Uterus (tissue), 4 donors: ENCODE measurements around the gene KMT2E. TPM values are rescaled to one million over a fixed set of nuclear protein-coding genes. Genes with fewer than 3 reads are reported as not detected.

Experiments used
- DNase-seq, 2 donors: peaks; one replicate each; pipeline ENCODE4 v3.0.0-alpha.2; 2019 to 2020
- H3K27ac ChIP-seq, 2 donors: fragments of 200-600 bp; sonication (generic); 1 replicate in 1 of 2; 2 replicates in 1 of 2; pipeline ENCODE4 v1.5.1; 2016 to 2018
- H3K27me3 ChIP-seq, 2 donors: fragments of 200-600 bp; sonication (generic); one replicate each; pipeline ENCODE4 v1.5.1; 2018 to 2019; ENCODE audit warnings: control low read depth in 1 of 2
- H3K36me3 ChIP-seq, 2 donors: fragments of 200-600 bp; sonication (generic); one replicate each; pipeline ENCODE4 v1.5.1; 2019; ENCODE audit warnings: control low read depth in 1 of 2
- H3K4me1 ChIP-seq, 2 donors: fragments of 200-600 bp; sonication (generic); one replicate each; pipeline ENCODE4 v1.5.1; 2018 to 2019; ENCODE audit warnings: control low read depth in 1 of 2
- H3K4me3 ChIP-seq, 2 donors: fragments of 200-600 bp; sonication (generic); 1 replicate in 1 of 2; 2 replicates in 1 of 2; pipeline ENCODE4 v1.5.1; 2018 to 2019; ENCODE audit warnings: mild to moderate bottlenecking in 1 of 2
- H3K9me3 ChIP-seq, 2 donors: fragments of 200-600 bp; sonication (generic); one replicate each; pipeline ENCODE4 v1.5.1; 2019; ENCODE audit warnings: control low read depth in 1 of 2
- POLR2A ChIP-seq, 2 donors: fragments of 450-650 bp; IDR thresholded peaks; one replicate each; pipeline ENCODE4 v1.6.1; 2016; ENCODE audit warnings: antibody characterized with exemption in 2 of 2, mild to moderate bottlenecking in 1 of 2, moderate library complexity in 1 of 2
- intact Hi-C: fragments of 100-400 bp; cut with DNase I; formaldehyde crosslinking; loops from one replicate; pipeline ENCODE4 v1.15.1; 2023; ENCODE audit warnings: low total_unique reads
- total RNA-seq, 4 donors: library from RNA; depleted of rRNA in 3 of 4; stranded (reverse); fragments of >200 nt in 3 of 4; gene quantifications; one replicate each; pipeline versions ENCODE4 v1.1.0 to v1.2.4, GENCODE V29; 2014 to 2023
- TF ChIP-seq, protein P1 (sequence below), 4 experiments: fragments of 200-600 bp in 2 of 4; fragments of 450-650 bp in 2 of 4; sonication (generic) in 2 of 4; IDR thresholded peaks; one replicate each; pipeline ENCODE4 v1.5.1; 2016 to 2019; ENCODE audit warnings: antibody characterized with exemption in 4 of 4, mild to moderate bottlenecking in 2 of 4, moderate library complexity in 1 of 4
- donor health status: DM: yes; HTN: yes; CAD: no.

Gene KMT2E
- total RNA-seq, 4 donors from 2014 or later = 61.5 to 208 (median 148) TPM

DNA sequence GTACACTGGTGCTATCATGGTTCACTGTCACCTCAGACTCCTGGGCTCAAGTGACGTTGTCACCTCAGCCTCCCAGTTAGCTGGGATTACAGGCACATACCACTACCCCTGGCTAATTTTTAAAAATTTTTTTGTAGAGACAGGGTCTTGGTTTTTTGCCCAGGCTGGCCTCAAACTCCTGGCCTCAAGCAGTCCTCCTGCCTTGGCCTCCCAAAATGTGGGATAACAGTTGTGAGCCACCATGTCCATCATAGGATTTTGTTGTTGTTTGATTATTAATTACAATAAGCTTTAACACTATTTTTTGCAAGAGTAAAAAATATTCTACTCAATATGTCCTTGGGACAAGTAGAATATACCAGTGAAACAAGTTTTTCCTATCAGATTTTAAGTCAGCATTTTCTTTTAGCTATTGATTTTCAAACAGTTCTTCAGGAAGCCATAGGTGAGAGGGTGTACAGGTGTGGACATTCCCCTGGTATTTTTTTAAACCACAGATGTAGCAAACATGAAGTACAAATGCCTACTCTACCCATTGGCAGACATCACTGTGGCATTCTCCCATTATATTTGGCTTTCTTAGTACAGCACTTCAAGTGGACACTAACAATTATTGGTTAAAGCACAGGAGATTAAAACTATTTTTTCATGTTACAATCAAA is 18.7 kb downstream of the KMT2E start:
- TF ChIP-seq, protein P1, sequence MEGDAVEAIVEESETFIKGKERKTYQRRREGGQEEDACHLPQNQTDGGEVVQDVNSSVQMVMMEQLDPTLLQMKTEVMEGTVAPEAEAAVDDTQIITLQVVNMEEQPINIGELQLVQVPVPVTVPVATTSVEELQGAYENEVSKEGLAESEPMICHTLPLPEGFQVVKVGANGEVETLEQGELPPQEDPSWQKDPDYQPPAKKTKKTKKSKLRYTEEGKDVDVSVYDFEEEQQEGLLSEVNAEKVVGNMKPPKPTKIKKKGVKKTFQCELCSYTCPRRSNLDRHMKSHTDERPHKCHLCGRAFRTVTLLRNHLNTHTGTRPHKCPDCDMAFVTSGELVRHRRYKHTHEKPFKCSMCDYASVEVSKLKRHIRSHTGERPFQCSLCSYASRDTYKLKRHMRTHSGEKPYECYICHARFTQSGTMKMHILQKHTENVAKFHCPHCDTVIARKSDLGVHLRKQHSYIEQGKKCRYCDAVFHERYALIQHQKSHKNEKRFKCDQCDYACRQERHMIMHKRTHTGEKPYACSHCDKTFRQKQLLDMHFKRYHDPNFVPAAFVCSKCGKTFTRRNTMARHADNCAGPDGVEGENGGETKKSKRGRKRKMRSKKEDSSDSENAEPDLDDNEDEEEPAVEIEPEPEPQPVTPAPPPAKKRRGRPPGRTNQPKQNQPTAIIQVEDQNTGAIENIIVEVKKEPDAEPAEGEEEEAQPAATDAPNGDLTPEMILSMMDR (IDR thresholded peaks at IDR 0.05) = no peak
- no peak for TF ChIP-seq POLR2A (IDR thresholded peaks at IDR 0.05)
- Histone ChIP-seq H3K36me3 (no peaks in the 10 kb centered on the region), H3K4me3 (no peak overlapping the region), H3K9me3 (no peaks in the 10 kb centered on the region), H3K4me1 (peaks cover 0 to 4% of the 10 kb centered on the region in 2 donors), H3K27me3 (no peaks in the 10 kb centered on the region), H3K27ac (no peak overlapping the region)
- no peak for DNase-seq
- intact Hi-C loops = no loop called here

DNA sequence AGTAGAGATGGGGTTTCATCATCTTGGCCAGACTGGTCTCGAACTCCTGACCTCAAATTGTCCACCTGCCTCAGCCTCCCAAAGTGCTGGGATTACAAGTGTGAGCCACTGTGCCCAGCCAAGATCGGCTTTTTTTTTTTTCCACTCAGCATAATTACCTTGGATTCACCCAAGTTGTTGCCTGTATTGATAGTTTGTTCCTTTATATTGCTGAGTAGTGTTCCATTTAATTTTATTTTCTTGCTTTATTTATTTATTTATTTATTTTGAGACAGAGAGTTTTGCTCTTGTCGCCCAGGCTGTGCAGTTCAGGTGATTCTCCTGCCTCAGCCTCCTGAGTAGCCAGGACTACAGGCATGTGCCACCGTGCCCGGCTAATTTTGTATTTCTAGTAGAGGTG is 21.3 kb downstream of the KMT2E start:
- no peaks in the 10 kb centered on the region for H3K4me1 ChIP-seq
- no peak for DNase-seq
- no peak overlapping the region for H3K4me3 ChIP-seq
- intact Hi-C loops = no loop called here
- no peaks in the 10 kb centered on the region for H3K9me3 ChIP-seq
- TF ChIP-seq, protein P1 (IDR thresholded peaks at IDR 0.05) = no peak
- no peak for TF ChIP-seq POLR2A (IDR thresholded peaks at IDR 0.05)
- no peaks in the 10 kb centered on the region for H3K36me3 ChIP-seq
- H3K27me3 ChIP-seq = no peaks in the 10 kb centered on the region
- H3K27ac ChIP-seq = no peak overlapping the region

DNA sequence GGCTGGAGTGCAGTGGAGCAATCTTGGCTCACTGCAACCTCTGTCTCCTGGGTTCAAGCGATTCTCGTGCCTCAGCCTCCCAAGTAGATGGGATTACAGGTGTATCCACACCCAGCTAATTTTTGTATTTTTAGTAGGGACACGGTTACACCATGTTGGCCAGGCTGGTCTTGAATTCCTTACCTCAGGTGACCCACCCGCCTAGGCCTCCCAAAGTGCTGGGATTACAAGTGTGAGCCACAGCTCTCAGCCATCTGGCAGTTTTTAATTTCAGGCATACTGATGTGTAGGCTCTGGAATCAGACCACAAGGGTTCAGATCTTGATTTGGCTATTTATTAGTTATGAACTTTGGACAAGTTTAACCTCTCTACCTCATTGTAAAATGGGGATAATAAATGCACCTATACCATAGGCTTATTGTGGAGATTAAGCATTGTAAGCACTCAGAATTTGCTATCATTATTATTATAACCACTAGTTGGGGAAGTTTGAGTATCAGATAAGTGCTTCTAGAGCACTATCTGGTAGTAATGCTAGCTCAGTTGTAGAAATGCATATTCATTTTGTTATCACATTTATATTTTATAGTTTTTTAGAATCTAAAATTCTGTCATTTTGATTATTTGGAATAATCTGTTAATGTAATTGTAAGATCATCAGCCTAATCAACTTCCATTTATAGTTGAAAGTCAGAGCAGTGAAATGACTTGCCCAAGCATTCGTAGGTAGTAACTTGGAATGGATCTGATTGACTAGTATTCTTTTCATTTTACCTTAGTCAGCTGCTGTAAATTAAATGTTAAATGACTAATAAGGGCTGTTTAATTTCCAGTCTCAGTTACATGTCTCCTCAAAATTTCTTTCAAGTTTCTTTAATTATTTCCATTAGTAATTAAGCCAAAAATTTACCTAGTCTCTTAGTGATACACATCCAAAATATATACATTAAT is 22.5 kb downstream of the KMT2E start:
- Histone ChIP-seq H3K27ac (no peak overlapping the region), H3K36me3 (no peaks in the 10 kb centered on the region), H3K9me3 (no peaks in the 10 kb centered on the region), H3K4me3 (no peak overlapping the region), H3K27me3 (no peaks in the 10 kb centered on the region), H3K4me1 (no peaks in the 10 kb centered on the region)
- no peak for DNase-seq
- TF ChIP-seq POLR2A (IDR thresholded peaks at IDR 0.05) = no peak
- TF ChIP-seq, protein P1 (IDR thresholded peaks at IDR 0.05) = no peak
- intact Hi-C loops = no loop called here

DNA sequence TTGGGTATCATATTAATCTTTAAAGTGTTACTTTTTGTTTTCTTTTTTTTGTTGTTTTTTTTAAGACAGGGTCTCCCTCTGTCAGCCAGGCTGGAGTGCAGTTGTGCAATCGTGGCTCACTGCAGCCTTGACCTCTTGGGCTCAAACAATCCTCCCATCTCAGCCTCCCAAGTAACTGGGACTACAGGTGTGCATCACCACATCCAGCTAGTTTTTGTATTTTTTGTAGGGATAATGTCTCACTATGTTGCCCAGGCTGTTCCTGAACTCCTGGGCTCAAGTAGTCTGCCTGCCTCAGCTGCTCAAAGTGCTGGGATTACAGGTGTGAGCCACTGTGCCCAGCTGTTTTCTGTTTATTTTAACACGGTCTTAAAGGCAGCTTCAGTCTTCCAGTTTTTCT is 23.3 kb downstream of the KMT2E start:
- Histone ChIP-seq H3K4me1 (no peaks in the 10 kb centered on the region), H3K27ac (no peak overlapping the region)

More for the DNA sequence above, 23.3 kb downstream of the KMT2E start:
- Histone ChIP-seq H3K27me3 (no peaks in the 10 kb centered on the region), H3K36me3 (no peaks in the 10 kb centered on the region), H3K9me3 (no peaks in the 10 kb centered on the region), H3K4me3 (no peak overlapping the region)
- intact Hi-C loops = no loop called here
- TF ChIP-seq, protein P1 (IDR thresholded peaks at IDR 0.05) = no peak
- TF ChIP-seq POLR2A (IDR thresholded peaks at IDR 0.05) = no peak
- no peak for DNase-seq
